Measurements from ENCODE around the gene NAP1L5.

The NAP1L5 gene

GRCh38 chr4:88720451-88721428 is 23.1 kb upstream of the NAP1L5 start:
- DNase-seq = no peak

GRCh38 chr4:88719381-88719780 is 21.8 kb upstream of the NAP1L5 start:
- DNase-seq = no peak

GRCh38 chr4:88718098-88718497 is 20.5 kb upstream of the NAP1L5 start:
- no peak for DNase-seq

- DNase-seq = no peak
Observed at GRCh38 chr4:88713782-88714181, 16.2 kb upstream of the NAP1L5 start.

DNA sequence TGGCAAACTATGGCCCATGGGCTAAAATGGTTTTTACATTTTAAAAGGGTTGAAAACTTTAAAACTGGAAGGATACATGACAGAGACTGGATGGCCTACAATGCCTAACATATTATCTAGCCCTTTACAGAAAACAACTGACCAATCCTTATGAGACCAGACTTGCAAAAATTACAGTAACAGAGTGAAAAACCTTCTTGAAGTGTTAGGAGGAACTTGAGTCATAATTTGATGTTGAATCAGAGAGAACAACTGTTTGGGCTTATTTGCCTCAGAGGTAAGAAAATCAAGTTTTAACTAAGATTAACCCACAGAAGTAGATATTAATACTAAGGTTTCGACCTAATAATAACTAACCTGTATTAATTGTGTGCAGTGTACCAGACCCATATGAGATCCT is 12.4 kb upstream of the NAP1L5 start:
- no peak for DNase-seq

- DNase-seq = no peak
Observed at GRCh38 chr4:88706574-88706973, 8.9 kb upstream of the NAP1L5 start.

DNA sequence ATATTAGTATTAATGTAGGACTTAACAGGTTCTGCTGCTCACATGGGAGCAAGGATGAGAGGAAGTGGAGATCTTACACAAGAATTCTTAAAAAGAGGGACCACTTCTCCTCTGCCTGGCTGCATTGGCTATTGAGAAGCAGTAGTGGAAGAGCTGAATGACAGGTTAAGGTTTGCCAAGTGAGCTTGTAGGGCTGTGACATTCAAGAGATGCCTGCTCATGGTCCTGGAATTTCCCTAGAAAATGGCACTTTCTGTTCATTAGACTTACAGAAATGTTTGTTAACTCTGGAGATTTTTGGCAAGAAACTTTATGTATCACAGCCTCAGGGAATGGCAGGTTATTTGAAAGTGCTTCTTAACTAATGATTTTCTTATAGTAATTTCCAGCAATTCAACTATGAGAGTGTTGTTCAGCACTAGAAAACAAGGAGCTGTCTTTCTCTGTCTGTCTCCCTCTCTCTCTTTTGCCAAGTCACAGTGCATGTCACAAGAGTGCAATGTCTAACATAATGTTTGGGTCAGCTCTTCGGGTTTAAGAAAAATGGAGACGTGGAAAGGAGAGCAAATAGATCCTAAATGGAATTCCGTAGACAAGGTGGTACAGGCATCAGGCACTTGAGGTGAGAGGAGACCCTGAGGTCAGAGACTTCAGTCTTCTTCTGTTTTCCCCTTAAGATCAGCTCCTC is 8.3 kb upstream of the NAP1L5 start:
- DNase-seq = no peak

GRCh38 chr4:88705223-88705622 is 7.6 kb upstream of the NAP1L5 start:
- no peak for DNase-seq

DNA sequence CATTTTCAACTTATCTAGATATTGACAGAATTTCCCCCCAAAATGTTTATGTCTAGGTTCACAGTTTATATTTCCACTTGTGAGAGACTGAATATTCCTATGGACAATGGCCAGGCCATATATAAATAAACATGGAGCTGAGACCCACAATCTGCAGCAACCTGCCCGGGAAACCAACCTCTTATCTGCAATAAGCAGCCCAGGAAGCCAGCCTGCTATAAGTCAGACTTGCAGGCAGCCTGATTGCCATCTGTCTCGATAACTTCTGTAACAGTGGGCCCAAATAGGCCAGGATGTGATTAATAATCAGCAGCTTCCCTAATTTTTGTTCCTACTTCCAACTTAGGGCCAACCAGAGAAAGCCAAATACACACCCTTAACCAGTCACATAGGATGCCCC is 5.2 kb upstream of the NAP1L5 start:
- DNase-seq = no peak

- DNase-seq = no peak
Observed at GRCh38 chr4:88698519-88698918, 890 bp upstream of the NAP1L5 start.

GRCh38 chr4:88697141-88697540 is 488 bp downstream of the NAP1L5 start:
- peak; percentile 41 for DNase-seq

DNA sequence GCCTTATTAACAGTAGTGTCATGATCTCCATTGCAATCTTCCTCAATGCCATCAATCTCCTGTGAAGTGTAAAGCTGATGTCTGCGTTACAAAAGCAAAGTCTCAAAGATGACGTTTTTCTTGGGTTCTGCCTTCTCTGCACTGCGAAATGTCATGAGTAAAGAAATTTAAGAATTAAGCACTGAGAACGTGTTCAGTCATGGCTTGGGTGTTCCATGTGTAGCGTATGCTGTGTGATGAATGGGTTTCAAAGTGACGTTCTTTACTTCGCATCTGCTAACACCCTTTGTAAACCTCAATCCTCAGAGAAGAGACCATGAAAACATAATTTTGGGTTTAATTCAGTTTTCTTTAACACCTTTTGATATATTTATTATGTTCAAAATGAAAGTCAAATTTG is 999 bp downstream of the NAP1L5 start:
- no peak for DNase-seq

DNA sequence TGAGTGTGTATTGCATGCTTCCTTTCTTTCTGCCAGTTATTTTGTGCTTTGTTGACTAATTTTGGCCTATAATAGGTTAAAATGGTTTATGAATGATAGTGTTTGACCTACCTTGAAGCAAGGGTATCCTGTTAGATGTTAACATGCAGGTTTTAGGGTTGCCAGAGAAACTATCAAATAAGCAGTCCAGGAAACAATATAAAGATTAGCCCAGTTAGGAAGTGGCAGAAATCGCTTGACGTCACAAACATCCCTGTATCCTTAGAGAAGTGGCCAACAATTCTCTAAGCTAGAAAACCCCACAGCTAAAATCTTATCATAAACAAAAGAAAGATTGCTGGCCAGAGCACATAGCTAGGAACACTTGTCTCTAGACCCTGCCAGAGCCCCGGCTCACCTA is 3.8 kb downstream of the NAP1L5 start:
- no peak for DNase-seq

DNA sequence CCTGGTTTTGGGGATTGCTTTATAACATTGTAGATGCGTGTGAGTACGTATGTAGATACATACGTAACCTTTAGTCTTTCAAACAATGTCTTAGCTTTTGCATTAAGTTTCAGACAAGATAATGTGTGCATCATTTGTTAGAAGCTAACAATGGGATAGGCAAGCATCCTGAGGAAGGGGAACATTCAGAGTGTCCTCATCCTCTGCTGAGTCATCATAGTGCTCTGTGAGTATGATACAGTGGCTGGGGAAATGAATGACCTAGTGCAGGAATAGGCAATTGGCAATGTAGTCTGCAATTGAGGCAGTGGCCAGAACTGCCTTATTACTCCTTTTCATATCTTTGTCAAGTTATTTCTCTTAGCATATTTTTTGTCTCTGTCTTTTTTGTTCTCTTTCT is 7.3 kb downstream of the NAP1L5 start:
- no peak for DNase-seq

GRCh38 chr4:88681209-88681608 is 16.4 kb downstream of the NAP1L5 start:
- no peak for DNase-seq

DNA sequence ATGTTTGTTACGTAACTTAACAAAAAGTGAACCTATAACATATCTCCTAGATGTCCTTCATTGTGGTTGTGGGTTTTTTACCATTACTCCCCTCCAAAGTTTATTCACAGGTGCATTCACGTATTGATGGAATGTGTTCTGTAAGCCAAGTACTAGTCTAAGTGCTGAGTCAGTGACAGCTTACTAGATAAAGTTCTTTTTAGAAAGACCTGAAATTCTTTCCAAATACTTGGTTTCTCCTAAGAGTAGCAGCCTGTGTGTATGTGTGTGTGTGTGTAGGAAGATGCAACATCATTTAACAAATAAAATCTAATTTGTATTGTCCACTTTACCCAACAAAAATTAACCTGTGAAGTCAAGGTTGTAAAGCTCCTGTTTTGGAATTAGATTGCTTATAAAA is 22.1 kb downstream of the NAP1L5 start:
- DNase-seq = no peak

DNA sequence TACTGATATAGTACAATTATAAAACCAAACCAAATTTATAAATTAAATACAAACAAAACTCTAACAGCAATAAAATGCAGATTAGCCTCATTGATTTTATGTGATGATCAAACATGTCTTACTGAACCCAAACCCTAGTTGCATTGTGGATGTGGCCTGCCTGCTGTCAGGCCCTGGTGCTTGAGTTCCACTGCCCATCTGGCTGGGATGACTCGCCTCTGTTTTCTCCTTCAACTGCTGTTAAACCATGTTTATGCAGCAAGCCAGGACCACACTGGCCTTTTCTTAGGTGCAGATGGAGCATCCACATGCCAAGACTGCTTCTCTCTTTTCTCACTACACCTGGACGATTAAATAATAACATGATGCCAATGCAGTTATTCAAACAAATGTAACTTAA is 22.6 kb downstream of the NAP1L5 start:
- DNase-seq = no peak

DNA sequence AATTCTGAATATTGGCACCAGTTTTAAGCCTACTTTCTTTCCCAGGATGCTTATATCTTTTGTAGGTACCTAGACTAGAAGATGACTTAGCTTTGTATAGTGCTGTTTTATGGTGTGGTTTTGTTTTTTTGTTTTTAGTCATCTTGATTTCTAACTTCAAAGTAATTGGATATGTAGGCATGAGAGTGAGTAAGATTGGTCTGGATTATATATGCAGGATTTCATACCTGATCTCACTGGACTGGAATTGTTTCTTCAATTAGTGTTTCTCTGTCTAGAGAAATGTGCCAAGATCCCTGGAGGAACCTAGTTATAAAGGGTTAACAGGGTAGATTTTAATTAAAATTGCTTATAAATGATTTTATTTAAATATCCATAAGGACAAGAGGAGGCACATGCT is 23.1 kb downstream of the NAP1L5 start:
- DNase-seq = no peak

- no peak for DNase-seq
Observed at GRCh38 chr4:88673886-88674285, 23.7 kb downstream of the NAP1L5 start.

DNA sequence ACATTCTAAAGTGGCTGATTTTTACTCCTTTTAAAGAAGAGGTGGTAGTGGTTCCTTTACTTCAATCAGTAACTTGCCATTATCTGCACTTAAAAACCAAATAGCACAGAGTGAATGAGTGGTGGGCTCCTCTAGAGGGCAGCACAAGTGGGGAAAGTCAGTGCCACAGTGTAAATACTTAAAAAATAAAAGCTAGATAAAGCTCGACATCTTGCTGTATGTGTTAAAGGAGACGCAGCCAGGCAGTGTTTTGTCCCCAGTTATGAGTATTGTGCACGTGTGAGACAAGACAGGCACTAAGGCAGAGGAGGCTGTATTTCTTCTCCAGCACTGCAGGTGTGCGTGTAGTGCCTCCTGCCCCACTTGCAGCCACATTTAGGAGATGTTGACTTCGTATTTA is 24.6 kb downstream of the NAP1L5 start:
- peak; percentile 49 for DNase-seq

- no peak for DNase-seq
Observed at GRCh38 chr4:88661739-88662138, 35.9 kb downstream of the NAP1L5 start.

GRCh38 chr4:88660446-88661294 is 37.0 kb downstream of the NAP1L5 start:
- no peak for DNase-seq

- no peak for DNase-seq
Observed at GRCh38 chr4:88659890-88660208, 37.8 kb downstream of the NAP1L5 start.
